ENCODE results near the gene KCTD16. TPM values are rescaled to one million over a fixed set of nuclear protein-coding genes. Genes with fewer than 3 reads are reported as not detected.

KCTD16 gene
- total RNA-seq, 6 donors from 2014 or later, result under 0.01 to 1.7 (median 0.27) TPM

- TF ChIP-seq CTCF (IDR thresholded peaks at IDR 0.05) (no peak), EP300 (IDR thresholded peaks at IDR 0.05) (no peak), POLR2AphosphoS5 (IDR thresholded peaks at IDR 0.05) (peak; percentile 8 to 18)
- H3K27me3 ChIP-seq, result no peaks in the 10 kb centered on the region
- DNase-seq (peak in 1 of 2 donors; percentile 51), ATAC-seq (ENCODE audit: low FRiP score in 2 of 2) (peak; percentile 28 to 60)
- peaks cover 18 to 29% (median 22%) of the 10 kb centered on the region in 4 donors for H3K4me1 ChIP-seq
- H3K9me3 ChIP-seq, result no peaks in the 10 kb centered on the region
- 28 to 46% methylated on average over 10 of the region's 10 CpGs for WGBS, 2 donors
- peak overlapping the region in 1 of 4 donors; percentile 44 for H3K27ac ChIP-seq
- no peak overlapping the region for H3K4me3 ChIP-seq
- no peaks in the 10 kb centered on the region for H3K36me3 ChIP-seq
Observed at GRCh38 chr5:144189800-144190429, 19.2 kb downstream of the KCTD16 start.

- TF ChIP-seq POLR2AphosphoS5 (IDR thresholded peaks at IDR 0.05), result no peak
- no peak for TF ChIP-seq EP300 (IDR thresholded peaks at IDR 0.05)
- no peak for TF ChIP-seq CTCF (IDR thresholded peaks at IDR 0.05)
- TF ChIP-seq POLR2A (IDR thresholded peaks at IDR 0.05), result no peak
- ATAC-seq (ENCODE audit: low FRiP score in 2 of 2) (no peak), DNase-seq (no peak)
- no peaks in the 10 kb centered on the region for H3K9me3 ChIP-seq
- no peak overlapping the region for H3K27ac ChIP-seq
- no peaks in the 10 kb centered on the region for H3K27me3 ChIP-seq
- H3K4me1 ChIP-seq, result peaks cover 18 to 29% (median 22%) of the 10 kb centered on the region in 4 donors
- H3K36me3 ChIP-seq, result no peaks in the 10 kb centered on the region
- H3K4me3 ChIP-seq, result peak overlapping the region in 2 of 4 donors; percentile 20 to 23
- 83 to 92% methylated on average over 3 of the region's 3 CpGs for WGBS, 2 donors
Observed at GRCh38 chr5:144191531-144191930, 20.9 kb downstream of the KCTD16 start.

- TF ChIP-seq POLR2AphosphoS5 (IDR thresholded peaks at IDR 0.05), result no peak
- TF ChIP-seq CTCF (IDR thresholded peaks at IDR 0.05), result peak in 4 of 6 experiments; percentile 30 to 60 (median 54)
- no peak for TF ChIP-seq POLR2A (IDR thresholded peaks at IDR 0.05)
- no peak for TF ChIP-seq EP300 (IDR thresholded peaks at IDR 0.05)
- H3K4me3 ChIP-seq, result peak overlapping the region in 2 of 4 donors; percentile 20 to 23
- no peak for DNase-seq
Observed at GRCh38 chr5:144191998-144192397, 21.3 kb downstream of the KCTD16 start.

DNA sequence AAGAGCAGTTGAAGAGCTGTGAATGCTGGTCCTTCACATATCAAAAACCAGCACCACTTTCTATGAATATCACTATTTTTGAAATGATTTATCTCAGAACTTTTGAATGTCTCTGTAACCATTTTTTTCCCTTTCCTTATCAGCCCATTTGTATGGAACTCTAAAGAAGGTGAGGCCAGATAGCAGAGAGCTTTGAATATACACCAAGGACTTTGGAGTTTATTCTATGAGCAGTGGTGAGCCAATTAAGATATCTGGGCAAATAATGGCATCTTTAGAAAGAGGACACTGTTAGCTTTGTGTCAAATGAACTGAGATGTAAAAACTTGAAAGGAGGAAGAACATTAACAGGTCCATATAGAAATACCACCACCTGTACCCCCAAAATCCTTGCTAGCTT, 22.0 kb downstream of the KCTD16 start:
- no peak overlapping the region for H3K4me3 ChIP-seq
- TF ChIP-seq POLR2A (IDR thresholded peaks at IDR 0.05) (no peak), POLR2AphosphoS5 (IDR thresholded peaks at IDR 0.05) (no peak), CTCF (IDR thresholded peaks at IDR 0.05) (no peak), EP300 (IDR thresholded peaks at IDR 0.05) (no peak)
- H3K4me1 ChIP-seq, result peaks cover 13 to 24% (median 18%) of the 10 kb centered on the region in 4 donors
- H3K9me3 ChIP-seq, result no peaks in the 10 kb centered on the region
- no peaks in the 10 kb centered on the region for H3K36me3 ChIP-seq
- H3K27me3 ChIP-seq, result no peaks in the 10 kb centered on the region
- ATAC-seq (ENCODE audit: low FRiP score in 2 of 2) (no peak), DNase-seq (no peak)
- no peak overlapping the region for H3K27ac ChIP-seq

More at GRCh38 chr5:144191998-144192397, 21.3 kb downstream of the KCTD16 start:
- H3K27me3 ChIP-seq, result no peaks in the 10 kb centered on the region
- ATAC-seq (ENCODE audit: low FRiP score in 2 of 2), result peak; percentile 67 to 79
- peaks cover 18 to 29% (median 22%) of the 10 kb centered on the region in 4 donors for H3K4me1 ChIP-seq
- no peak overlapping the region for H3K27ac ChIP-seq
- no peaks in the 10 kb centered on the region for H3K9me3 ChIP-seq
- 13 to 15% methylated on average over 3 of the region's 3 CpGs for WGBS, 2 donors
- H3K36me3 ChIP-seq, result no peaks in the 10 kb centered on the region

- WGBS, 2 donors, result 67 to 88% methylated on average over 2 of the region's 2 CpGs
- H3K27ac ChIP-seq, result no peak overlapping the region
Observed at GRCh38 chr5:144194144-144194543, 23.5 kb downstream of the KCTD16 start.

More at GRCh38 chr5:144194144-144194543, 23.5 kb downstream of the KCTD16 start:
- ATAC-seq (ENCODE audit: low FRiP score in 2 of 2) (no peak), DNase-seq (no peak)
- no peaks in the 10 kb centered on the region for H3K36me3 ChIP-seq
- TF ChIP-seq POLR2AphosphoS5 (IDR thresholded peaks at IDR 0.05), result no peak
- no peak for TF ChIP-seq EP300 (IDR thresholded peaks at IDR 0.05)
- TF ChIP-seq POLR2A (IDR thresholded peaks at IDR 0.05), result no peak
- TF ChIP-seq CTCF (IDR thresholded peaks at IDR 0.05), result no peak
- H3K9me3 ChIP-seq, result no peaks in the 10 kb centered on the region
- H3K27me3 ChIP-seq, result no peaks in the 10 kb centered on the region
- peaks cover 5 to 12% (median 9%) of the 10 kb centered on the region in 4 donors for H3K4me1 ChIP-seq
- no peak overlapping the region for H3K4me3 ChIP-seq

Measured in upper lobe of left lung (tissue), 6 donors.